ENCODE results near the gene GARNL3. TPM values are rescaled to one million over a fixed set of nuclear protein-coding genes. Genes with fewer than 3 reads are reported as not detected.

The GARNL3 gene
- total and polyA plus RNA-seq, 2 of the 13 experiments (the other 11 are each of a cell fraction or from before 2014, with no cell fraction given): 3.9 to 11.0 TPM

DNA sequence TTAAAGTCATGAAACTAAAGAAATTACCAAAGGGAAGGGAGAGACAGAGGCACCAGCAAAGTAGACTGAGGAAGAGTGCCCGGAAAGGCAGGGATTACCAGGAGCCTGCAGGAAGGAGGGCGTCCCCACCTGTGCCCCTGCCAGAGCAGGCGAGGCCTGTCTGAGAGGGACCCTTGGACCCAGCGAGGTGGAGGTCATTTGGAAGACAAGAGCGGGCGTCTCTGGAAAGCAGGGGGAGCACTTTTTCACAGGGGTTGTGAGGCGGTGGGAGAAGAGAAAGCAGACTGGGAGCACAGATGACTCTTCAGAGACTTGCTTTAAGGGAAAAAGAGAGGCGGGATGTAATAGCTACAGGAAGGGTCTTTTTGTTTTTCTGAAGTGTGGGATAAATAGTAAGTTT, 104.9 kb downstream of the GARNL3 start:
- H4K20me1 ChIP-seq (ENCODE audit: insufficient read depth, low read length): no peaks in the 10 kb centered on the region
- ChIA-PET CTCF (ENCODE audit: low intra/inter-chr PET ratio, low total read pairs) (interaction anchor here (1.2 kb wide), 1 partner anchor 29 kb away, joined by 3 read pairs; no protein-coding TSS in a partner anchor), POLR2A (interaction anchor here (1.2 to 1.4 kb wide), 2 partner anchors 27 to 55 kb away, joined by 3 to 4 read pairs; partner anchors contain the start of genes SLC2A8 and ZNF79)
- H2AFZ ChIP-seq (ENCODE audit: low read length): no peak overlapping the region
- H3K79me2 ChIP-seq (ENCODE audit: insufficient read depth, low read length): no peaks in the 10 kb centered on the region
- TF ChIP-seq SUZ12 (IDR thresholded peaks at IDR 0.05; ENCODE audit: low read depth, low read length): no peak
- TF ChIP-seq, protein P1, sequence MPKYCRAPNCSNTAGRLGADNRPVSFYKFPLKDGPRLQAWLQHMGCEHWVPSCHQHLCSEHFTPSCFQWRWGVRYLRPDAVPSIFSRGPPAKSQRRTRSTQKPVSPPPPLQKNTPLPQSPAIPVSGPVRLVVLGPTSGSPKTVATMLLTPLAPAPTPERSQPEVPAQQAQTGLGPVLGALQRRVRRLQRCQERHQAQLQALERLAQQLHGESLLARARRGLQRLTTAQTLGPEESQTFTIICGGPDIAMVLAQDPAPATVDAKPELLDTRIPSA (CRISPR knock-in tag; IDR thresholded peaks at IDR 0.05; ENCODE audit: borderline replicate concordance): no peak
- TF ChIP-seq, protein P2, sequence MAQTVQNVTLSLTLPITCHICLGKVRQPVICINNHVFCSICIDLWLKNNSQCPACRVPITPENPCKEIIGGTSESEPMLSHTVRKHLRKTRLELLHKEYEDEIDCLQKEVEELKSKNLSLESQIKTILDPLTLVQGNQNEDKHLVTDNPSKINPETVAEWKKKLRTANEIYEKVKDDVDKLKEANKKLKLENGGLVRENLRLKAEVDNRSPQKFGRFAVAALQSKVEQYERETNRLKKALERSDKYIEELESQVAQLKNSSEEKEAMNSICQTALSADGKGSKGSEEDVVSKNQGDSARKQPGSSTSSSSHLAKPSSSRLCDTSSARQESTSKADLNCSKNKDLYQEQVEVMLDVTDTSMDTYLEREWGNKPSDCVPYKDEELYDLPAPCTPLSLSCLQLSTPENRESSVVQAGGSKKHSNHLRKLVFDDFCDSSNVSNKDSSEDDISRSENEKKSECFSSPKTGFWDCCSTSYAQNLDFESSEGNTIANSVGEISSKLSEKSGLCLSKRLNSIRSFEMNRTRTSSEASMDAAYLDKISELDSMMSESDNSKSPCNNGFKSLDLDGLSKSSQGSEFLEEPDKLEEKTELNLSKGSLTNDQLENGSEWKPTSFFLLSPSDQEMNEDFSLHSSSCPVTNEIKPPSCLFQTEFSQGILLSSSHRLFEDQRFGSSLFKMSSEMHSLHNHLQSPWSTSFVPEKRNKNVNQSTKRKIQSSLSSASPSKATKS (CRISPR knock-in tag; IDR thresholded peaks at IDR 0.05): no peak
- no peak for TF ChIP-seq ZNF431 (CRISPR knock-in tag; IDR thresholded peaks at IDR 0.05; ENCODE audit: borderline replicate concordance, low read depth)
- TF ChIP-seq, protein P3, sequence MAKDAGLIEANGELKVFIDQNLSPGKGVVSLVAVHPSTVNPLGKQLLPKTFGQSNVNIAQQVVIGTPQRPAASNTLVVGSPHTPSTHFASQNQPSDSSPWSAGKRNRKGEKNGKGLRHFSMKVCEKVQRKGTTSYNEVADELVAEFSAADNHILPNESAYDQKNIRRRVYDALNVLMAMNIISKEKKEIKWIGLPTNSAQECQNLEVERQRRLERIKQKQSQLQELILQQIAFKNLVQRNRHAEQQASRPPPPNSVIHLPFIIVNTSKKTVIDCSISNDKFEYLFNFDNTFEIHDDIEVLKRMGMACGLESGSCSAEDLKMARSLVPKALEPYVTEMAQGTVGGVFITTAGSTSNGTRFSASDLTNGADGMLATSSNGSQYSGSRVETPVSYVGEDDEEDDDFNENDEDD (CRISPR knock-in tag; IDR thresholded peaks at IDR 0.05; ENCODE audit: borderline replicate concordance): no peak
- TF ChIP-seq ZNF264 (CRISPR knock-in tag; IDR thresholded peaks at IDR 0.05): no peak
- no peak for TF ChIP-seq TARDBP (CRISPR knock-in tag; IDR thresholded peaks at IDR 0.05)
- no peak for TF ChIP-seq GPN1 (CRISPR knock-in tag; IDR thresholded peaks at IDR 0.05; ENCODE audit: borderline replicate concordance)
- no peak for TF ChIP-seq ZNF567 (CRISPR knock-in tag; IDR thresholded peaks at IDR 0.05; ENCODE audit: borderline replicate concordance)
- TF ChIP-seq SMAD9 (CRISPR knock-in tag; IDR thresholded peaks at IDR 0.05): no peak
- TF ChIP-seq ATM (IDR thresholded peaks at IDR 0.05; ENCODE audit: borderline replicate concordance): no peak
- no peak for TF ChIP-seq ZNF230 (CRISPR knock-in tag; IDR thresholded peaks at IDR 0.05)
- TF ChIP-seq, protein P4, sequence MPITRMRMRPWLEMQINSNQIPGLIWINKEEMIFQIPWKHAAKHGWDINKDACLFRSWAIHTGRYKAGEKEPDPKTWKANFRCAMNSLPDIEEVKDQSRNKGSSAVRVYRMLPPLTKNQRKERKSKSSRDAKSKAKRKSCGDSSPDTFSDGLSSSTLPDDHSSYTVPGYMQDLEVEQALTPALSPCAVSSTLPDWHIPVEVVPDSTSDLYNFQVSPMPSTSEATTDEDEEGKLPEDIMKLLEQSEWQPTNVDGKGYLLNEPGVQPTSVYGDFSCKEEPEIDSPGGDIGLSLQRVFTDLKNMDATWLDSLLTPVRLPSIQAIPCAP (CRISPR knock-in tag; IDR thresholded peaks at IDR 0.05; ENCODE audit: low read depth): no peak
- no peak for TF ChIP-seq XBP1 (CRISPR knock-in tag; IDR thresholded peaks at IDR 0.05)
- no peak for TF ChIP-seq SP140L (CRISPR knock-in tag; IDR thresholded peaks at IDR 0.05; ENCODE audit: borderline replicate concordance)
- TF ChIP-seq, protein P5, sequence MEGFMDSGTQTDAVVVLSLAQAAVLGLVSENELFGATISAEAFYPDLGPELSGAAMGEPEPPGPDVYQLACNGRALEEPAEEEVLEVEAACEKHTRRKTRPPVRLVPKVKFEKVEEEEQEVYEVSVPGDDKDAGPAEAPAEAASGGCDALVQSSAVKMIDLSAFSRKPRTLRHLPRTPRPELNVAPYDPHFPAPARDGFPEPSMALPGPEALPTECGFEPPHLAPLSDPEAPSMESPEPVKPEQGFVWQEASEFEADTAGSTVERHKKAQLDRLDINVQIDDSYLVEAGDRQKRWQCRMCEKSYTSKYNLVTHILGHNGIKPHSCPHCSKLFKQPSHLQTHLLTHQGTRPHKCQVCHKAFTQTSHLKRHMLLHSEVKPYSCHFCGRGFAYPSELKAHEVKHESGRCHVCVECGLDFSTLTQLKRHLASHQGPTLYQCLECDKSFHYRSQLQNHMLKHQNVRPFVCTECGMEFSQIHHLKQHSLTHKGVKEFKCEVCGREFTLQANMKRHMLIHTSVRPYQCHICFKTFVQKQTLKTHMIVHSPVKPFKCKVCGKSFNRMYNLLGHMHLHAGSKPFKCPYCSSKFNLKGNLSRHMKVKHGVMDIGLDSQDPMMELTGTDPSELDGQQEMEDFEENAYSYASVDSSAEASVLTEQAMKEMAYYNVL (CRISPR knock-in tag; IDR thresholded peaks at IDR 0.05; ENCODE audit: borderline replicate concordance): no peak
- no peak for DNase-seq (ENCODE audit: low spot score)
- no peak overlapping the region for H3K27ac ChIP-seq (ENCODE audit: extremely low read length, insufficient read depth, low read length)
- intact Hi-C loops (cut with micrococcal nuclease; ENCODE audit: unreplicated experiment): no loop called here
- no peaks in the 10 kb centered on the region for H3K9me3 ChIP-seq (ENCODE audit: low read length)
- 94% methylated on average over 8 of the region's 8 CpGs for WGBS (ENCODE audit: low lambda C conversion rate)
- no peak for FAIRE-seq
- no peak overlapping the region for H3K4me3 ChIP-seq (replicated peaks in 1 of 3; ENCODE audit: insufficient read depth in 1 of 3, low read depth in 2 of 3, low read length in 3 of 3)
- peaks cover 13% of the 10 kb centered on the region for H3K4me1 ChIP-seq (ENCODE audit: insufficient read depth, low read length)
- BruUV-seq (replicated peaks): no TSS peak
- peaks cover 0 to 7% of the 10 kb centered on the region in 2 experiments; a peak in 1 of 5 replicates for H3K36me3 ChIP-seq (replicated peaks in 1 of 2; ENCODE audit: control insufficient read depth in 1 of 2, insufficient read depth in 2 of 2, low read length in 2 of 2)
- no peak overlapping the region for H3K4me2 ChIP-seq (ENCODE audit: low read depth, low read length)
- H3K9ac ChIP-seq (ENCODE audit: insufficient read depth, low read depth, low read length): no peak overlapping the region
- in situ Hi-C loops (cut with HindIII; ENCODE audit: extremely low pct_ligation_motif_present, low pct_unique_long_range_greater_than_20kb): no loop called here
- no peaks in the 10 kb centered on the region for H3K27me3 ChIP-seq (ENCODE audit: control insufficient read depth in 1 of 2, insufficient read depth in 2 of 2, low read length in 2 of 2)
- ATAC-seq: no peak
